GM06990 (cell line): ENCODE data around the gene SDK2.

Experiments
- DNase-seq: peaks from one replicate; pipeline ENCODE4 v3.0.0-alpha.2; 2011; ENCODE audit not compliant: insufficient read length; ENCODE audit errors: extremely low read depth
- H3K27me3 ChIP-seq: replicated peaks from 2 replicates; pipeline ENCODE4 v1.6.0; 2011; ENCODE audit warnings: low read length; ENCODE audit not compliant: control insufficient read depth, insufficient read depth
- H3K36me3 ChIP-seq: 2 replicates; pipeline ENCODE4 v1.5.1; 2011; ENCODE audit warnings: low read length; ENCODE audit not compliant: control insufficient read depth, insufficient read depth
- H3K4me3 ChIP-seq: replicated peaks from 2 replicates; pipeline ENCODE4 v1.5.1; 2011; ENCODE audit warnings: low read depth, mild to moderate bottlenecking, control low read depth, low read length
- CTCF ChIP-seq: IDR thresholded peaks from 2 replicates; pipeline ENCODE4 v1.5.1; 2011; ENCODE audit warnings: low read length, control low read depth, mild to moderate bottlenecking, inconsistent platforms; ENCODE audit not compliant: insufficient read depth, poor library complexity, severe bottlenecking

SDK2 gene

GRCh38 chr17:73414171-73414955 lies 229.9 kb downstream of the SDK2 start:
- Histone ChIP-seq H3K27me3 (no peaks in the 10 kb centered on the region), H3K36me3 (no peaks in the 10 kb centered on the region), H3K4me3 (no peak overlapping the region)
- no peak for TF ChIP-seq CTCF
- no peak for DNase-seq

- Histone ChIP-seq H3K4me3 (no peak overlapping the region), H3K36me3 (no peaks in the 10 kb centered on the region), H3K27me3 (no peaks in the 10 kb centered on the region)
- no peak for TF ChIP-seq CTCF
- no peak for DNase-seq
Observed at GRCh38 chr17:73412914-73413313, 231.3 kb downstream of the SDK2 start.

- Histone ChIP-seq H3K27me3 (no peaks in the 10 kb centered on the region; the same call in 1 of the 2 replicates), H3K4me3 (no peak overlapping the region), H3K36me3 (no peaks in the 10 kb centered on the region)
- no peak for DNase-seq
- no peak for TF ChIP-seq CTCF
Observed at GRCh38 chr17:73411313-73411747, 232.9 kb downstream of the SDK2 start.

GRCh38 chr17:73410586-73411312 lies 233.5 kb downstream of the SDK2 start:
- H3K4me3 ChIP-seq, result no peak overlapping the region
- no peaks in the 10 kb centered on the region for H3K36me3 ChIP-seq
- no peak for DNase-seq
- no peaks in the 10 kb centered on the region; the same call in 1 of the 2 replicates for H3K27me3 ChIP-seq
- TF ChIP-seq CTCF, result no peak

- no peaks in the 10 kb centered on the region for H3K36me3 ChIP-seq
- H3K4me3 ChIP-seq, result no peak overlapping the region
- TF ChIP-seq CTCF, result no peak
- no peaks in the 10 kb centered on the region; the same call in 1 of the 2 replicates for H3K27me3 ChIP-seq
- no peak for DNase-seq
Observed at GRCh38 chr17:73404246-73404645, 240.0 kb downstream of the SDK2 start.
